ENCODE data around the gene IL17RA.

DNA sequence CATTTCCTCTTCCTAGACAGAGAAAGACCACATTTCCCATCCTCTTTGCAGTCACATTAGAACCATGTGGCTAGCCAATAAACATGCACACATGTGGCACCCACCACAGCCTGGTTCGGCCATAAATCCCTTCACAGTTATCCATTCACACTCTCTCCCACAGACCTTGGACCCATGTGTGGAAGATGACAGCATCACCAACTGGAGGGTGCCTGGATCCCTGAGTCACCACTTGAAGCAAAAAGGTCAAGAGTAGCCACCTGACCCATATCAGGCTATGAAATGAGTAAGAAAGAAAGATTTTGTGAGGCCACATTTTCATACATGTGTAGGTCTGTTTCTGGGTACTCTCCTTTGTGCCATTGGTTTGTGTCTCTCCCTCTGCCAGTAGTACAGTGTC lies 45.4 kb downstream of the IL17RA start:
- TF ChIP-seq, protein P1, sequence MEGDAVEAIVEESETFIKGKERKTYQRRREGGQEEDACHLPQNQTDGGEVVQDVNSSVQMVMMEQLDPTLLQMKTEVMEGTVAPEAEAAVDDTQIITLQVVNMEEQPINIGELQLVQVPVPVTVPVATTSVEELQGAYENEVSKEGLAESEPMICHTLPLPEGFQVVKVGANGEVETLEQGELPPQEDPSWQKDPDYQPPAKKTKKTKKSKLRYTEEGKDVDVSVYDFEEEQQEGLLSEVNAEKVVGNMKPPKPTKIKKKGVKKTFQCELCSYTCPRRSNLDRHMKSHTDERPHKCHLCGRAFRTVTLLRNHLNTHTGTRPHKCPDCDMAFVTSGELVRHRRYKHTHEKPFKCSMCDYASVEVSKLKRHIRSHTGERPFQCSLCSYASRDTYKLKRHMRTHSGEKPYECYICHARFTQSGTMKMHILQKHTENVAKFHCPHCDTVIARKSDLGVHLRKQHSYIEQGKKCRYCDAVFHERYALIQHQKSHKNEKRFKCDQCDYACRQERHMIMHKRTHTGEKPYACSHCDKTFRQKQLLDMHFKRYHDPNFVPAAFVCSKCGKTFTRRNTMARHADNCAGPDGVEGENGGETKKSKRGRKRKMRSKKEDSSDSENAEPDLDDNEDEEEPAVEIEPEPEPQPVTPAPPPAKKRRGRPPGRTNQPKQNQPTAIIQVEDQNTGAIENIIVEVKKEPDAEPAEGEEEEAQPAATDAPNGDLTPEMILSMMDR (IDR thresholded peaks at IDR 0.05), result no peak
- TF ChIP-seq POLR2AphosphoS5 (IDR thresholded peaks at IDR 0.05) (no peak), POLR2A (IDR thresholded peaks at IDR 0.05) (no peak)
